Lower leg skin (tissue), 4 donors: ENCODE data around the gene CIART. TPM values are rescaled to one million over a fixed set of nuclear protein-coding genes. Genes with fewer than 3 reads are reported as not detected.

Experiments
- DNase-seq, 2 donors: peaks; one replicate each; pipeline ENCODE4 v3.0.0-alpha.2; 2019; ENCODE audit warnings: low spot score in 2 of 2
- H3K4me3 ChIP-seq: fragments of 200-600 bp; sonication (generic); 2 replicates; pipeline ENCODE4 v1.5.1; 2017; ENCODE audit warnings: mild to moderate bottlenecking, low read depth; ENCODE audit not compliant: poor library complexity, severe bottlenecking
- CTCF ChIP-seq, 3 donors: fragments of 450-650 bp; IDR thresholded peaks; one replicate each; pipeline ENCODE4 v1.5.1; 2016; ENCODE audit warnings: antibody characterized with exemption in 3 of 3, mild to moderate bottlenecking in 3 of 3, moderate library complexity in 2 of 3
- POLR2A ChIP-seq, 2 donors: fragments of 450-650 bp; IDR thresholded peaks; one replicate each; pipeline ENCODE4 v1.6.1; 2016 to 2017; ENCODE audit warnings: antibody characterized with exemption in 2 of 2, mild to moderate bottlenecking in 1 of 2, moderate library complexity in 1 of 2
- WGBS, 2 donors: methylation state at CpG; one replicate each; pipeline ENCODE4 v1.1.5; 2018; 5-methylcytosine and 5-hydroxymethylcytosine counted together
- intact Hi-C: fragments of 100-400 bp; cut with DNase I; formaldehyde crosslinking; loops from one replicate; pipeline ENCODE4 v1.15.0; 2023; ENCODE audit warnings: low total_unique reads
- total RNA-seq, 4 donors: library from RNA; depleted of rRNA; stranded (reverse); fragments of >200 nt; gene quantifications; one replicate each; pipeline ENCODE4 v1.1.0, GENCODE V29; 2016

CIART gene
- total RNA-seq, 4 donors from 2014 or later = 16.1 to 34.8 (median 23.4) TPM

- H3K4me3 ChIP-seq = no peak overlapping the region
- intact Hi-C loops = no loop called here
- no peak for DNase-seq
- 80 to 87% methylated on average over 2 of the region's 2 CpGs for WGBS, 2 donors
- no peak for TF ChIP-seq CTCF (IDR thresholded peaks at IDR 0.05)
- no peak for TF ChIP-seq POLR2A (IDR thresholded peaks at IDR 0.05)
Observed at GRCh38 chr1:150249936-150250335, 32.4 kb upstream of the CIART start.

GRCh38 chr1:150256198-150256553 is 26.2 kb upstream of the CIART start:
- intact Hi-C loops = no loop called here
- no peak overlapping the region for H3K4me3 ChIP-seq
- no peak for DNase-seq
- TF ChIP-seq POLR2A (IDR thresholded peaks at IDR 0.05) = no peak
- TF ChIP-seq CTCF (IDR thresholded peaks at IDR 0.05) = no peak
- 0% methylated on average over 1 of the region's 1 CpG for WGBS, 2 donors

- TF ChIP-seq CTCF (IDR thresholded peaks at IDR 0.05) = no peak
- TF ChIP-seq POLR2A (IDR thresholded peaks at IDR 0.05) = no peak
- intact Hi-C loops = no loop called here
- no peak overlapping the region for H3K4me3 ChIP-seq
- WGBS, 2 donors = 23 to 36% methylated on average over 14 of the region's 14 CpGs
- DNase-seq = no peak
Observed at GRCh38 chr1:150256554-150257341, 25.6 kb upstream of the CIART start.

GRCh38 chr1:150257624-150258585 is 24.4 kb upstream of the CIART start, which contains the start of gene CA14:
CA14 (plus strand) TSS chr1:150257774; CDS start chr1:150258129, 355 bp downstream.
- H3K4me3 ChIP-seq = no peak within 1 kb of the TSS
- 56% methylated on average over 13 of the region's 13 CpGs for WGBS, 2 donors
- DNase-seq = no peak
- TF ChIP-seq POLR2A (IDR thresholded peaks at IDR 0.05) (no peak), CTCF (IDR thresholded peaks at IDR 0.05) (no peak)
- intact Hi-C loops = no loop called here

GRCh38 chr1:150259217-150259616 is 23.1 kb upstream of the CIART start:
- DNase-seq = no peak
- H3K4me3 ChIP-seq = no peak overlapping the region
- WGBS, 2 donors = 44% methylated on average over 4 of the region's 4 CpGs
- intact Hi-C loops = no loop called here
- TF ChIP-seq CTCF (IDR thresholded peaks at IDR 0.05) (no peak), POLR2A (IDR thresholded peaks at IDR 0.05) (no peak)
